GM12892 (cell line): ENCODE results near the gene PDZD2.

Source experiments
- DNase-seq: peaks from one replicate; pipeline ENCODE4 v3.0.0; 2011; ENCODE audit not compliant: insufficient read length
- FAIRE-seq: peaks from 2 replicates; lab custom pipeline; 2011; peaks lifted over from hg19 to GRCh38; lab: Jason Lieb, UNC
- POLR2A ChIP-seq: IDR thresholded peaks from 2 replicates; pipeline ENCODE4 v1.6.1; 2011; ENCODE audit warnings: low read depth, low read length, control low read depth
- POLR2AphosphoS5 ChIP-seq: IDR thresholded peaks from 2 replicates; pipeline ENCODE4 v1.6.1; 2011; ENCODE audit warnings: low read depth, low read length, control low read depth
- TAF1 ChIP-seq: IDR thresholded peaks from 2 replicates; pipeline ENCODE4 v1.6.1; 2011; ENCODE audit warnings: low read depth, mild to moderate bottlenecking, control low read depth, low read length, borderline replicate concordance

The PDZD2 gene

GRCh38 chr5:31850981-31851689 lies 212.2 kb downstream of the PDZD2 start:
- DNase-seq, result no peak
- FAIRE-seq, result no peak
- TF ChIP-seq TAF1, result no peak
- no peak for TF ChIP-seq POLR2AphosphoS5
- TF ChIP-seq POLR2A, result no peak

DNA sequence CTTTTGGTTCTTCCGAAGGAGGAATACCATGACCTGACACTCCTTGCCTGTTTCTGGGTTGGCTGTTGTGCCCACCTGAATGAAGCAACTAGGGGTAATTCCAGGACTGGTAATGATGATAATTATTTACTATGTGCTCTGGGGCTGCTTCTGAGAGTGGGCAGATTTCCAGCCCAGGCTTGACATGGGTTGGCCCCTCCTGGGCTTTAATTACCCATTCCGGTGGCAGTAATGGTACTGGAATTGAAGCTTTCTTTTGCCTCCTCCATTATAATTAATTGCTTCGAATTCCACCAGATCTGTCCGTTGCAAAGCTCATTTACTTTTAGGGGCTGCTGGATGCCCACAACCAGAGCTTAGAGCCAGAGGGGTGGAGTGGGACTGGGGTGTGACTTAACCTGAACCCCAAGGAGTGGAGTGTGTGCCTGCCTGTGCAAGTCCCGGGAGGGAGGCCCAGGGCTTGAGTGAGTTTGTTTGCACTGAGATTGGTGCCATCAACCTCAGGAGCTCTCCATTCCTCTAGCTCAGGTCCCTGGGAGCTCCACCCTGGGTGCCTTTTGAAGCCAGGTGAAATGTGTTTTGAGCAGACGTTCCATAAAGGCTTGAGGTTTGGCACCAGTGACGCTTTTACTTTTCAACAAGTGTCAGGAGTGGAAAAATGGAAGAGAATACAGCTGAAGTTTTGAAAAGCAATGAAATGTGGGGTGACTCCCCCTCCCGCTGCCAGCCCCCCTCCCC lies 214.6 kb downstream of the PDZD2 start:
- TF ChIP-seq POLR2A (no peak), TAF1 (no peak), POLR2AphosphoS5 (no peak)
- FAIRE-seq (no peak), DNase-seq (no peak)

- FAIRE-seq, result no peak
- no peak for DNase-seq
- no peak for TF ChIP-seq POLR2A
These were observed 215.5 kb downstream of the PDZD2 start for GRCh38 chr5:31854181-31855133.

GRCh38 chr5:31855134-31856040 lies 216.5 kb downstream of the PDZD2 start:
- TF ChIP-seq TAF1 (no peak), POLR2A (no peak), POLR2AphosphoS5 (no peak)
- no peak for FAIRE-seq
- DNase-seq, result no peak

DNA sequence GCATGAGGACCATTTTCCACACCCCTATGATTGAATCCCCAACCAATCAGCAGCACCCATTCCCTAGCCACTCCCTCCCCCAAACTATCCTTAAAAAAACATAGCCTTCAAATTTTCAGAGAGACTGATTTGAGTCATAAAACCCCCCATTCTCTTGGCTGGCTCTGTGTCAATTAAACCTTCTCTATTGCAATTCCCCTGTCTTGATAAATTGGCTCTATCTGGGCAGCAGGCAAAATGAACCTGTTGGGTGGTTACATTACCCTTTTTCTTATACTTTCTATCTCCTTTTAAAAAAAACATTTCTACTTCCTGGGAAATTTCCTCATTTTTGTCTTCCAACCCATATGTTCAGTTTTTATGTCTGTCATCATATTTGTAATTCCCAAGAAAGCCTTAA lies 220.2 kb downstream of the PDZD2 start:
- DNase-seq (no peak), FAIRE-seq (no peak)
- TF ChIP-seq POLR2AphosphoS5 (no peak), POLR2A (no peak), TAF1 (no peak)

GRCh38 chr5:31860278-31860677 lies 221.3 kb downstream of the PDZD2 start:
- TF ChIP-seq POLR2A, result no peak
- no peak for TF ChIP-seq POLR2AphosphoS5
- no peak for TF ChIP-seq TAF1
- DNase-seq (no peak), FAIRE-seq (no peak)

GRCh38 chr5:31860726-31861433 lies 221.9 kb downstream of the PDZD2 start:
- TF ChIP-seq POLR2A, result no peak
- TF ChIP-seq POLR2AphosphoS5, result no peak
- no peak for TF ChIP-seq TAF1
- DNase-seq (no peak), FAIRE-seq (no peak)

- FAIRE-seq (no peak), DNase-seq (no peak)
- TF ChIP-seq POLR2AphosphoS5 (no peak), POLR2A (no peak)
These were observed 222.7 kb downstream of the PDZD2 start for GRCh38 chr5:31861601-31862000.

DNA sequence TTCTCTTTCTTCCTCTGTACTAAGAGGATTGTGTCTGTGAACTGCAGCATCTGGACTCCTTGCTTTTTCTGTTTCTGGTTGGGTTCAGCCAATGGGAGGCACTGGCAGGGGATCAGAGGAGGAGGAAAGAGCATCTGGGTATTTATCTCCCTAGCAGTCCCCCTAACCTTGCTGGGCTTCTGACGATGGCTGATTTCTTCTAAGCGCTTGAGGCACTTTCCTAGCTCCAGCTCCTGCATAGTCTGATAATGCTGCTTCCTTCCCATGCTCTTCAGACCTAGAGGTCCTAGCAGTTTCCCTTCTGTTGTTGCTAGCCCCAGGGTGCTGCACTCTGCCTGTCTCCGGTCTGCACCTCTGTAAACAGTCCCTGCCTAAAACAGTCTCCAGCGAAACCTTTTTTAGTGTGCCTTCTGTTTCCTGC lies 225.1 kb downstream of the PDZD2 start:
- TF ChIP-seq POLR2AphosphoS5 (no peak), TAF1 (no peak), POLR2A (no peak)
- no peak for FAIRE-seq
- DNase-seq, result no peak

DNA sequence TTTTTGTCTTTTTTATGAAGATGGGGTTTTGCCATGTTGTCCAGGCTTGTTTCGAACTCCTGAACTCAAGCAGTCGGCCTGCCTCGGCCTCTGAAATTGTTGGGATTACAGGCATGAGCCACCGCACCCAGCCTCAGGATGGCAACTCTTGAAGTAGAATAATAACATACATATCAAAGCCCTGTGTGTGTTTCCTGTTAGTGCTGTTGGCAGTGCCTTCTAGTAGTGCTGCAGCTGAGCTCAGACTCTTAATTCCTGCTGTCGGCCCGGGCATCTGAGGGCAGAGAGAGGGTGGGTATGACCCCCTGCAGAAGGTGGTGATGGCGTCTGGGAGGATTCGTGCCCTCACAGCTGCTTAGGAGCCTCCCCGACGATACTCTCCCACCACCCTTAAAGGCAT lies 227.2 kb downstream of the PDZD2 start:
- FAIRE-seq, result no peak
- DNase-seq, result no peak
- TF ChIP-seq TAF1 (no peak), POLR2AphosphoS5 (no peak), POLR2A (no peak)
